RPMI8226 (cell line): ENCODE measurements around the gene MAEA.
A peak's percentile ranks its signal among the peaks of the same experiment; 100 is the strongest.

ENCODE experiments used
- DNase-seq: peaks from one replicate; pipeline ENCODE4 v3.0.0-alpha.2; 2015

Gene MAEA

GRCh38 chr4:1355378-1355777 lies 65.7 kb downstream of the MAEA start:
- DNase-seq: no peak

DNA sequence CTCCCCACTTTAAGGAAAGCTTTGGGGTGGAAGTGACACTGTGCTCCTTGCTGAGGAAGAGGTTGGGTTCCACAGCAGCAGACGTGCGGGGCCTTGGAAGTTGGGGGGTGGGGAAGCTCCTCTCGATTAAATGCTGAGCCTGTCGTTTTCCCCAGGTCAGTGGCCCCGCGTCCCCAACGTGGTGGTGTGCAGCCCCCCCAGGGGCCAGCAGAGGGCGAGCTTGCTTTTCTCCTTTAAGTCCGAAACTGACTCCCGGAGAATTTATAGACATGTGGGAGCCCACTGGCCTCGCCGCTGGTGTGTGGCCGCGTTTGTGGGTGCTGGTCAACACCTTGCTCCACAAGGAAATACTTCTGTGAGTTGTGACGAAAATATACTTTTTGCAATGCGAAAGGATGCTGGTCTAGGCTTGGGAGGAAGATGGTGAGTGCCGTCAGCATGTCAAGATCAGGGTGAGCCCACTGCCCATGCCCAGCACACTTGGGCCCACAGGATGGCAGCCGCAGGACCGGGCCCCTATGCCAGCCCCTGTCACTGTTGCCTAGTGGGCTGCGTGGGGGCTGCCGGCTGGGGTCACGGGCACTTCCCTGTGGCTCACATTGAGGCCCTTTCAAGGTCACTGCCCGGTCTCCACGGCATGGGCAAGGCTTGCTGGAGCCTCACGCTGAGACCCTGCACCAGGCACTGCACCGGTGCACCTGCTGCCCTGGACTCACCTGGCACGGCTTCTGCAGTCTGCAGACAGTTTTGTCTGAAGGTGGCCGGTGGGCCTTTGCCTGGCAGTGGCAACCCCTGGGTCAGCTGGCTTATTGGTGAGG lies 66.7 kb downstream of the MAEA start:
- DNase-seq: peak; percentile 43

GRCh38 chr4:1357356-1358248 lies 67.9 kb downstream of the MAEA start:
- DNase-seq: no peak

DNA sequence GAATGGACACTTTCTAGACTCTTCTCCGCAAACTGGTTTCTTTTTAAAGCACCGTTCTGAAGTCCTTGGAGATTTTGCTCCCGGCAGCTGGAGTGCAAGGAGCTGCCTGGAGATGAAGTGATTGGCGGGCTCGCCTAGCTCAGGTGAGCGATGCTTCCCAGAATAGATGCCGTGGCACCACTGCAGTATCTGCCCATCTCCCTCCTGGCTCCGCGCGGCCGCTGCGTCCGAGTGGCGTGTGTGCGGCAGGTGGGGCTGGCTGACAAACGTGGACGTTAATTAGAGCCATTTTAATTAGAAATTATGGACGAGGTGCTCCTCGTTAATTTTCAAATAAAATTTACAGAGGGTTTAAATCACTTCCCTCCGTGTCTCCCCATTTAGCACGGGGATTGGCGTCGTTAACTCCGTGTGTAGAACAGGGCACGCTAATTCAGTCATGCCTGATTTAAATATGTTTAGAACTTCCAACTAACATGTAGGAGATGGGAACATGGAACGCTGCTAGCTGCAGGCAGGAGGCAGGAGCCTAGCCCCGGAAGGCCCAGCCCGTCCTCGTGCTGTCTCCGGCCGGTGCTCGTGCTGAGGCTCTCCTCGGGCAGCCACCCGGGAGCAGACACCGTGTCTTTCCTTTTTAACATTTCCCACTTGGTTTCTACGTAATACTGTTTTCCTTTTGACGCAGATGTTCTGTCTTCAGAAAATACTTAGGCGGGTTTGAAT lies 68.9 kb downstream of the MAEA start:
- no peak for DNase-seq

GRCh38 chr4:1359144-1359501 lies 69.4 kb downstream of the MAEA start:
- DNase-seq: no peak

DNA sequence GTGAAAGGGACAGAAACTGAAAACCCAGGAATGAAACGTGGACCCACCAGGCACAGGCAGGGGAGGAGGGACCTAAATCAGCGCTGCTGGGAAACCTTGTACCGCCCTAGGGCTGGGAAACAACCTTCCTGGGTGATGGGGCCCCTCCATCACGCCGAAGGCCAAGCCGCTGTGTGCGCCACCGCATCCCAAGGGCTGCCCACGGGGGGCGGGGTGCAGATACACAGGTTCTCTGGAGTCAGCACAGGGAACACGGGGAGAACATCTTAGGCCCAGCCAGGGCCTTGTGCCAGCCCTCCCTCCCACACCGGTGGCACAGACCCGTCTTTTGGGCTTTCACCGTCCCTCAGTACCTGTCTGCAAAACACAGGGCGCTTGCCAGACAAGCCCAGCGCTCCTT lies 70.3 kb downstream of the MAEA start:
- DNase-seq: no peak

DNA sequence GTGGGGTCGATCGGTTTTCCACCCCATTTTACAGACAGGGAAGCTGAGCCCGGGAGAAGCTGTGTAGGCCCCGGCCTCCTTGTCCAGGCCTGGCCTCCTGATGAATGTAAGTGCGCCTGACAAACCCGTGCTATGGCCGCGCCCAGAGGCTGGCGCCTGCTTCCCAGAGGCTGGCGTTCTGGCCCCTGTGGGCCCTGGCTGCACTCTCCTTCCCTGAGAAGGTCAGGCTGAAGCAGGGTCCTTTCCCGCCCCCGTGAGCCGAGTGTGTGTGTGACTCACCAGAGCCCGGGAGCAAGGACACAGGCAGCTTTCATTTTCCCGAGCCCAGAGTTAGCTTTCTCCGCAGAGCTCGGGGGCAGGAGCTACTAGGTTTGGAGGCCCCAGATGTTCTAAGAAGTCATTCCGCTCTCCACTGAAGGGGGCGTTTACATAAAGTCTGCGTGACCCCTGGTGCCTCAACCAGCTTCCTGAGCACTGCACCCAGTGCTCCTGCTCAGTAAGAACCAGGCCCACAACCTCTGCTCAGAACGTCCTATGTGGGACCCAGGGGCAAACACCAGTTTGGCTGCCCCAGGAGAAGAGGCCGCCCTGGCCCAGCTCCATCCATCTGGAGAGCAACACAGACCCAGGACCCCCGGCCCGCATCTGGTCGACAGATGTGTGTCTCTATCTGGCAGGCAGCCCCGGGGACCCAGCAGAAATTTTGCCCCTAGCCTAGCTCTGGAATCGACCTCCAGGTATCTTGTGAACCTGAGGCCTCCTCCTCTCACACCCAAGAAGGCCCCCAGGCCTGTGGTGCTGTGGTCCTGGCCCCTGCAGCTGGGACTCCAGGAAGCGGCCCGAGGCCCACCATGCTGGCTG lies 71.0 kb downstream of the MAEA start:
- no peak for DNase-seq

DNA sequence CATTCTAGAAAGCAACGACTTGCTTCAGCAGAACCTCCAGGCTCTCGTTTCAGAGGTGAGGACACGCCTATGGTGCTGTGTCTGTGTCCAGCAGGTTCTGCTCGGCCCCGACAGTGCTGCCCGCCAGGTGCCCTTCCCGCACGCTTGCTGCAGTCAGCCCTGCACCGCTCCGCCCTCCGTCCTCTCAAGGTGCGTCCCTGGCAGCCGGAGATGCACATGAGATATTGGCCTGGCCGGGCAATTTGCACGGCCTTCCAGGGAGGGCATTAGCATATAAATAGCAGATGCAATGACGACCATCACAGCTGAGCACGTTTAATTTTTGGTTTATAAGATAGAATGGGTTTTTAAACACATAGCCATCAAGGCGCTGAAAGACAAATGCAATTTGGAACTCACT lies 71.7 kb downstream of the MAEA start:
- no peak for DNase-seq

- no peak for DNase-seq
Observed at GRCh38 chr4:1362046-1362445, 72.4 kb downstream of the MAEA start.

GRCh38 chr4:1362521-1362920 lies 72.8 kb downstream of the MAEA start:
- no peak for DNase-seq

DNA sequence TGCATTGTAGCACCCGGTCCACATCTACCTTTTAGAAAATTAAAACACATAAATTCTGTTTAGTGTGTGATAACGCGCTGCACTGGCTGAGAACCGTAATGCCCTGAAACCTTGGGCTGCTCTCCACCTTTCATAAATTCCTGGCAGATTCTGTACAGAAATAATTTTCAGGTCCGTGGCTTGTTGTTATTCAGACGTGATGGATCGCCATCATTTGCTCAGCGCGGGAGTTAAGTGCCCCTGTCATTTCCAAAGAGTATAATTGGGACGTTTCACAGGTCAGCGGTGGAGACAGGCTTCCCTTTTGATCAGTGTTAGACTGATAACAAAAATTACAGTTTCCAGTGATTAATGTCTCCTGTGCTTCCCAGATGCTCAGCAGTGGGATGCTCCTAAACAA lies 73.8 kb downstream of the MAEA start:
- DNase-seq: no peak

GRCh38 chr4:1364217-1364616 lies 74.5 kb downstream of the MAEA start:
- no peak for DNase-seq

- no peak for DNase-seq
Observed at GRCh38 chr4:1364748-1365147, 75.1 kb downstream of the MAEA start.

DNA sequence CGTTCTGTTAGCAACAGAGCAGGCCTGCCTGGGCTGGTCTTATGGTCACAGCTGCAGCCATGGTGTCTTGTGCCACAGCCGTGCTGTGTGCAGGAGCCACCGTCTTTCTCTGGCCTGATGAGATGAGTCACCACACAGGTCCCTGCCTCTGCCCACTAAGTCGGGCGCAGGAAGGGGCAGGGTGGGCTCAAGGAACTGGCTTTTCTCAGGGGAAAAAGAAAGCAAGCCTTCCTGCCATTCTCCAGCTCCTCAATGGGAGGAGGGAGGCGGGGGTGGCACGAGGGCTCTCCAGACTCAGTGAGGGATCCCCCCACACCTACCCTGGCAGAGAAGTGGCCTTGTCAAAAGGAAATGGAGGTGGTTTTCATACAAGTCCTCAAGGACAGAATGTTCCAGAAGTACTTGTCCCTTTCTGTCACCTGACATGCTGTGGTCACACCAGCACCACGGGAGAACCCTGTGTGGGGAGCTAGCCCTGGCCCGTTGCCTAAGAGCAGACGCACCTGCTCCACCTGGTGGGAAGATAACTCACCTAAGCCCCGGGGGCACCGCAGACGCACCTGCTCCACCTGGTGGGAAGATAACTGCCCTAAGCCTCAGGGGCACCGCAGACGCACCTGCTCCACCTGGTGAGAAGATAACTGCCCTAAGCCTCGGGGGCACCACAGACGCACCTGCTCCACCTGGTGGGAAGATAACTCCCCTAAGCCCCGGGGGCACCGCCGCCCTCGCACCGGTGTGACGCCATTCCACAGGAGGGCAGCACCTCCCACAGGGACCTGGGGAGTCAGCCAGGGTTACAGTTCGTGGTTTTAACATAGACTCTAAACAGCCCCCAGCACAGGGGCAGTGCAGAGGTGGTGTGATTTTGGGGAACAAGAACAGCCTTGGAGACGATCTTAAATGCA lies 75.8 kb downstream of the MAEA start:
- peak; percentile 52 for DNase-seq

DNA sequence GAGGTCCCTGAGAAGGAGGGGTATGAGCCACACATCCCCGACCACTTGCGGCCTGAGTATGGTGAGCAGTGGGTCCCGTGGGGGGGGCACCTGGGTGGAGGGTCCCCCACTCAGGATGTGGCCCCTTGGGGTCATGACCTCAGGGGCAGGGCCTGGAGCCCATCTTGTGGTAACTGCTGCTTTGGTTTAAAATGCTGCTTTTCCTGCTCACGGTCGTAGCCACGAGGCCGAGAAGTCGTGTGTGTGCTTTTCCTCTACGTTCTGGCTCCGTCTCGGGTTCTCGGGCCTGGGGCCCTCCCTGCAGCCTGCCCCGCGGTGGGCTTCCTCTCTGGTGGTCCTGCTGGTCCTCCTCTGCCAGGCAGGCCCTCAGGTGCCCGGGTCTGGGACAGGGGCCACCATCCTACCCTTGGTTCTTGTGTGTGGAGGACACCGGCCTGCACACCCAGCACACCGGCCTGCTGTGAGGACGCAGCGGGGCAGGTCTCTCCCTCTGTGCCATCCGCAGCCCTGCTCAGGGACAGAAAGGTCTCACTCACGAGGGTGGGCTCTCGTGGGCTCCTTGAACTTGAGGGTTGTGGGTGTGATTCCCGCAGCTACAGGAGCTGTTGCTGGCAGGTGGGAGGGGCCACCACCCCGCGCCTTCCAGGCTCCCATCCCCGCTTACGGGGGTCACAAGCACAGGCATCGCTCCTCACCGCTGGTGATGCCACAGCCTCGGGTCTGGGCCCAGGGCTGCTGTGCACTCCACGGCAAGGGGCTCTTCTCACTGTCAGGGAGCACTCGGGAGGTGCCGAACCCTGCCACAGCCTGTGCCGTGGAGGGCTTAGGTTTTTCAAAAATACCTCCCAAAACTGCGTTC lies 76.9 kb downstream of the MAEA start:
- DNase-seq: no peak

GRCh38 chr4:1367230-1367935 lies 77.7 kb downstream of the MAEA start:
- no peak for DNase-seq

DNA sequence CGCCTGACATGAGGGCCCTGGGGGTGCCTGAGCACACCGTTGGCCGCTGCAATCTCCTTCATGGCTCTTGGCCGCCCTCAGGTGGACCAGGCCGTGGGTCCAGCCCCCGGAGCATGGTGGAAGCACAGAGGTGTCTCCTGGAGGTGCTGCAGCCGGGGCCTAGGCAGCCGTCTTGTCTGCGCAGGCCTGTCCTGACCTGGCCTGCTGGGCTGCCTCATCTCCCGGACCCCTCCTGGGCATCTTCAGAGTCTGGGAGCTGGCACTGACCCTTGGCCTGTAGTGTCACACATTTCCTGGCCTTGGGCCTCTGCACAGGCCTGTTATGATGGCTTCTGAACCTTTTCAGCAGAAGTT lies 78.2 kb downstream of the MAEA start:
- no peak for DNase-seq

GRCh38 chr4:1368421-1369090 lies 78.9 kb downstream of the MAEA start:
- no peak for DNase-seq

- no peak for DNase-seq
Observed at GRCh38 chr4:1369091-1369450, 79.4 kb downstream of the MAEA start.
